Measurements from ENCODE around the gene BBS10. TPM values are rescaled to one million over a fixed set of nuclear protein-coding genes. Genes with fewer than 3 reads are reported as not detected.

BBS10 gene
- total RNA-seq, result 3.8 TPM

DNA sequence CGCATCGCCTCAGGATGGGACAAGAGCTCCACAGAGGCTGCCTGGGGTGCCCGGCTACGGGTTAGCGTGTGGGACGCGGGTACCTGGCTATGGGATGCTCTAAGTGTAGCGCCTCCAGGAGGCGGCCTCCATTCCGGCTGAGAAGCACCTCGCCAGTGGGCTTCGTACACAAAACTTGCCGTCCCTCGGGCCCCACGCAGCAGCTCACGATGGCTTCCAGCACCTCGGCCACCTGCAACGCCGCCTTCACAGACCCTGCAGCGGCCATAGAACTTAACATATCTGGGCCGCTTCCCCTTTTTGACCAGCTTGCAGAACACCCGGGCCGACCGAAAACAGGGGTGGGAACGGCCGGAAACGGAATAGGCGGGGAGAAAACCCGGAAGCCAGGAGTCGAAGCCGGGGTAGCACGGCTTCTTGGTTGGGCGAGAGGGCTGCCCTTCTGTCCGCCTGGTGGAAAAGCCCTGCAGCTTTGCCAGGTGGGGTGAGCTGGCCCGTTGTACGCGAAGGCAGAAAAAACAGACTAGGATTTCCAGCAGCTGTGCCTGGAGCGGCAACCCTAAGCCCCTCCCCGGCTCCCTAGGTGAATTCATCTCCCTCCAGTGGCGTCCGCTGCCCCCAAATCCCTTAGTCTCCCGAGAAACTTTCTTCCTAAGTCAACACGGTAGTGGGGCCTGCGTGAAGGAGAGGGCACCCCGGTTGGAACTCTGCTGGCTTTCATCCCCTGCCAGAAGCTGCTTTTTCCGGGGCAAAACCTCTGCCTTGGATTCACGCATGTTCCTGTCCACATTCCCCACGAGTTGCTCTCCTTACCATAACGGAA, at the start of gene BBS10:
Gene BBS10, minus strand, starts transcription at position 337 of the 823 bp plus-strand sequence. Its CDS starts 57 bp downstream, at position 280.
- Histone ChIP-seq H3K9me3 (no peaks in the 10 kb centered on the region), H3K36me3 (no peaks in the 10 kb centered on the region), H3K4me3 (peak within 1 kb of the TSS; percentile 70 to 85), H3K27me3 (no peaks in the 10 kb centered on the region), H3K27ac (peak within 1 kb of the TSS; percentile 84 to 86), H3K4me1 (peaks cover 6 to 22% of the 10 kb centered on the region in 2 donors)
- TF ChIP-seq, protein P1, sequence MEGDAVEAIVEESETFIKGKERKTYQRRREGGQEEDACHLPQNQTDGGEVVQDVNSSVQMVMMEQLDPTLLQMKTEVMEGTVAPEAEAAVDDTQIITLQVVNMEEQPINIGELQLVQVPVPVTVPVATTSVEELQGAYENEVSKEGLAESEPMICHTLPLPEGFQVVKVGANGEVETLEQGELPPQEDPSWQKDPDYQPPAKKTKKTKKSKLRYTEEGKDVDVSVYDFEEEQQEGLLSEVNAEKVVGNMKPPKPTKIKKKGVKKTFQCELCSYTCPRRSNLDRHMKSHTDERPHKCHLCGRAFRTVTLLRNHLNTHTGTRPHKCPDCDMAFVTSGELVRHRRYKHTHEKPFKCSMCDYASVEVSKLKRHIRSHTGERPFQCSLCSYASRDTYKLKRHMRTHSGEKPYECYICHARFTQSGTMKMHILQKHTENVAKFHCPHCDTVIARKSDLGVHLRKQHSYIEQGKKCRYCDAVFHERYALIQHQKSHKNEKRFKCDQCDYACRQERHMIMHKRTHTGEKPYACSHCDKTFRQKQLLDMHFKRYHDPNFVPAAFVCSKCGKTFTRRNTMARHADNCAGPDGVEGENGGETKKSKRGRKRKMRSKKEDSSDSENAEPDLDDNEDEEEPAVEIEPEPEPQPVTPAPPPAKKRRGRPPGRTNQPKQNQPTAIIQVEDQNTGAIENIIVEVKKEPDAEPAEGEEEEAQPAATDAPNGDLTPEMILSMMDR (IDR thresholded peaks at IDR 0.05), result peak; percentile 12 to 48 (median 17)
- DNase-seq (ENCODE audit: low spot score in 2 of 2), result peak; percentile 65 to 94
- intact Hi-C loops (cut with DNase I), result loop anchor here (2.0 to 10.0 kb wide), 4 partner anchors 109 to 1013 kb away; partner anchors contain the start of genes CAPS2, GLIPR1L1, NAP1L1 and OSBPL8

DNA sequence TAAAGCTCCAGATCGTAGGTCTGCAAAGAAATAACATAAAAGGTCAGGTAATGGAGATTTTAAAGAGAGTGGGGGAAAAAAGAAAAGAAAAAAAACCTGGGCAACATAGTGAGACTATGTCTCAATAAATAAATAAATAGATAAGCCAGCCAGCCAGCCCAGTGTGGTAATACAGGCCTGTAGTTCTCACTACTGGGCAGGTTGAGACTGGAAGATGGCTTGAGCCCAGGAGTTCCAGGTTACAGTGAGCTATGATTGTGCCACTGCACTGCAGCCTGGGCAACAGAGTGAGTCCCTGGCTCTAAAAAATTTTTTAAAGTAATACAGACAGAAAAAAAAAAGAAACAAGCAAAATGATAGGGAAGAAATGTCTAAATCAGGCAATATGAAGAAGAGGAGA, 43.2 kb upstream of the BBS10 start:
- Histone ChIP-seq H3K9me3 (no peaks in the 10 kb centered on the region), H3K27ac (no peak overlapping the region), H3K36me3 (peaks cover 16 to 29% of the 10 kb centered on the region in 2 donors), H3K4me1 (no peaks in the 10 kb centered on the region), H3K27me3 (no peaks in the 10 kb centered on the region), H3K4me3 (no peak overlapping the region)
- TF ChIP-seq, protein P1 (IDR thresholded peaks at IDR 0.05), result no peak
- intact Hi-C loops (cut with DNase I), result no loop called here
- DNase-seq (ENCODE audit: low spot score in 2 of 2), result no peak

DNA sequence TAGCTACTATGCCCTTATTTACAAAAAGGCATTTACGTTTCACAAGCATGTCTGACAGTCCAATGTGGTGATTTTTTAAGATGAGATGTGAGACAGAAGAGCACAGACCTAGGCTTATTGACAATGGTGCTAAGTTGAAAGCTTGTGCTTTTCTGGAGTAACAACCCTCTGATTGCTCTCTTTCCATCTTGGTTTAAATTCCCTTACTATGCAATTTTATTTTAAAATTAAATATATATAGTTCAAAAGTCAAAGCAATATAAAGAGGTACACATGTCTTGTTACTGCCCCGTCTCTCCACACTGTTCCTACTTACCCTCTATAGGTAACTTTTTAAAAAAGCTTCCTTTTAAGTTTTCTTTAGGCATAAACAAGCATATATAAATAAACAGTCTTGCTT, 39.4 kb upstream of the BBS10 start:
- no peak for DNase-seq (ENCODE audit: low spot score in 2 of 2)
- H3K4me3 ChIP-seq, result no peak overlapping the region
- no peaks in the 10 kb centered on the region for H3K4me1 ChIP-seq
- no peaks in the 10 kb centered on the region for H3K27me3 ChIP-seq
- no peak overlapping the region for H3K27ac ChIP-seq
- H3K9me3 ChIP-seq, result no peaks in the 10 kb centered on the region
- H3K36me3 ChIP-seq, result peaks cover 11 to 53% of the 10 kb centered on the region in 2 donors
- intact Hi-C loops (cut with DNase I), result no loop called here
- TF ChIP-seq, protein P1 (IDR thresholded peaks at IDR 0.05), result no peak

DNA sequence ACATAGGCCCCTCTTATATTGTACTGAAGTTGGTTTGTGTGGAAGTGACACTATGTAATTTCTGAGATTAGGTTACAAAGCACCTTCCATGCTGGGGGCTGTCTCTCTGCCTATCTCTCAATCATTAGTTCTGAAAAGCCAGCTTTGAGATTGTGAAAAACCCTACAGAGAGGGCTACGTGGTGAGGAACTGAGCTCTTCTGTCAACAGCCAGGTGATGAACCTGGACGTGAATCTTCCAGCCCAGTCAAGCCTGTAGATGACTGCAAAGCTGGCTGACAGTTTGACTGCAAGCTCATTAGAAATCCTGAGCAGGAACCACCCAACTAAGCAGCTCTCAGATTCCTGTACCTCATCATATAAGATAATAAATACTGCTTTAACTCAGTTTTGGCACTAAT, 36.3 kb upstream of the BBS10 start:
- Histone ChIP-seq H3K9me3 (no peaks in the 10 kb centered on the region), H3K4me1 (no peaks in the 10 kb centered on the region), H3K4me3 (no peak overlapping the region), H3K27me3 (no peaks in the 10 kb centered on the region), H3K27ac (no peak overlapping the region), H3K36me3 (peaks cover 7 to 35% of the 10 kb centered on the region in 2 donors)
- DNase-seq (ENCODE audit: low spot score in 2 of 2), result no peak
- TF ChIP-seq, protein P1 (IDR thresholded peaks at IDR 0.05), result no peak
- intact Hi-C loops (cut with DNase I), result no loop called here

DNA sequence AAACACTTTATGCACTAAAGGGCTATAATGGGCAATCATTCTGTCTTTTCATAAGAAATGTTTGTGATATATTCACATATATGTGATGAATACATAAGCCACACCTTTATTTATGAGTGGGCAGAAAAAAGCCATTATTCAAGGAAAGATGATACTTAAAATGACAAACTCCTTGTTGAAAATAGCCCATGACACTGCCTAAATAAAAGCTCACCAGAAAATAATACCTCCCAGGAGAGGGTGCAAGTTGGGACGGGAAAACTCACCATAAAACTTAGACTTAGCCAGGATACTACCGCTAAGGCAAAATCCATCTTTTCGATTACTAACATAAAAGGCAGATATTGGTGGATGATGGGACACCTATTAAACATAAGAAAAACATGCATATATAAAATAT, 35.8 kb upstream of the BBS10 start:
- H3K9me3 ChIP-seq, result no peaks in the 10 kb centered on the region
- H3K4me1 ChIP-seq, result no peaks in the 10 kb centered on the region
- peaks cover 2 to 31% of the 10 kb centered on the region in 2 donors for H3K36me3 ChIP-seq
- H3K27me3 ChIP-seq, result no peaks in the 10 kb centered on the region
- no peak for DNase-seq (ENCODE audit: low spot score in 2 of 2)
- TF ChIP-seq, protein P1 (IDR thresholded peaks at IDR 0.05), result no peak
- no peak overlapping the region for H3K4me3 ChIP-seq
- intact Hi-C loops (cut with DNase I), result no loop called here
- no peak overlapping the region for H3K27ac ChIP-seq

All from ascending aorta (tissue), 2 donors.